SK-N-SH (cell line): ENCODE data around the gene RASSF1. TPM values are rescaled to one million over a fixed set of nuclear protein-coding genes. Genes with fewer than 3 reads are reported as not detected.
A peak's percentile ranks its signal among the peaks of the same experiment; 100 is the strongest.

ENCODE experiments used
- CTCF ChIA-PET: fragments of 300-600, 350-600 bp; formaldehyde crosslinking; extraction: SDS; loops from one replicate; lab custom pipeline; 2021; lab: Yijun Ruan, JAX
- POLR2A ChIA-PET: fragments of 350-600 bp; sonication (Branson Sonifier 250); formaldehyde crosslinking; extraction: SDS; loops from one replicate; lab custom pipeline; 2020; ENCODE audit warnings: antibody characterized with exemption, inconsistent platforms; lab: Yijun Ruan, JAX
- DNase-seq: peaks from one replicate; pipeline ENCODE4 v3.0.0; 2012
- H2AFZ ChIP-seq: fragments of 200-600 bp; sonication (generic); 2 replicates; pipeline ENCODE4 v1.8.1; 2016; ENCODE audit warnings: antibody characterized with exemption, mild to moderate bottlenecking, low read depth
- H3F3A ChIP-seq: fragments of 200-600 bp; sonication (generic); replicated peaks from 2 replicates; pipeline ENCODE3; 2016; ENCODE audit warnings: antibody characterized with exemption, mild to moderate bottlenecking; ENCODE audit not compliant: insufficient read depth
- H3K27ac ChIP-seq, 2 experiments: fragments of 200-500 bp in 1 of 2; fragments of 200-600 bp in 1 of 2; sonication (Bioruptor generic) in 1 of 2; sonication (generic), shearing (Covaris generic) in 1 of 2; 2 replicates each; pipeline versions ENCODE4 v1.5.1 to v1.6.1; 2014 to 2016; ENCODE audit warnings: low read depth in 2 of 2, inconsistent platforms in 1 of 2, low read length in 1 of 2, mild to moderate bottlenecking in 1 of 2, mixed read lengths in 1 of 2
- H3K27me3 ChIP-seq: fragments of 200-600 bp; sonication (generic), shearing (Covaris generic); 2 replicates; pipeline ENCODE4 v1.6.1; 2016; ENCODE audit warnings: mixed run types; ENCODE audit not compliant: insufficient read depth
- H3K36me3 ChIP-seq, 2 experiments: fragments of 200-500 bp in 1 of 2; fragments of 200-600 bp in 1 of 2; sonication (Bioruptor generic) in 1 of 2; sonication (generic) in 1 of 2; replicated peaks in 1 of 2; 2 replicates each; pipeline versions ENCODE3 to v1.5.1; 2014 to 2016; ENCODE audit warnings: low read length in 1 of 2, mild to moderate bottlenecking in 1 of 2; ENCODE audit not compliant: insufficient read depth in 2 of 2, control insufficient read depth in 1 of 2
- H3K4me1 ChIP-seq, 2 experiments: fragments of 200-500 bp in 1 of 2; fragments of 200-600 bp in 1 of 2; sonication (Bioruptor generic) in 1 of 2; sonication (generic), shearing (Covaris generic) in 1 of 2; 2 replicates each; pipeline versions ENCODE4 v1.5.1 to v1.6.1; 2014 to 2016; ENCODE audit warnings: low read depth in 1 of 2, low read length in 1 of 2, mixed run types in 1 of 2; ENCODE audit not compliant: insufficient read depth in 2 of 2, control insufficient read depth in 1 of 2
- H3K4me2 ChIP-seq: fragments of 200-600 bp; sonication (generic), shearing (Covaris generic); 2 replicates; pipeline ENCODE4 v1.6.1; 2017; ENCODE audit warnings: mixed run types
- H3K4me3 ChIP-seq, 2 experiments: fragments of 200-500 bp in 1 of 2; fragments of 200-600 bp in 1 of 2; sonication (Bioruptor generic) in 1 of 2; sonication (generic), shearing (Covaris generic) in 1 of 2; 2 replicates each; pipeline versions ENCODE4 v1.5.1 to v1.8.1; 2014 to 2016; ENCODE audit warnings: low read depth in 2 of 2, inconsistent platforms in 1 of 2, low read length in 1 of 2, mild to moderate bottlenecking in 1 of 2, mixed read lengths in 1 of 2, moderate library complexity in 1 of 2
- H3K79me2 ChIP-seq: fragments of 200-600 bp; sonication (generic); 2 replicates; pipeline ENCODE4 v1.8.1; 2017; ENCODE audit warnings: mild to moderate bottlenecking; ENCODE audit not compliant: insufficient read depth
- H3K9ac ChIP-seq: fragments of 200-600 bp; sonication (generic); 2 replicates; pipeline ENCODE4 v1.6.1; 2017; ENCODE audit warnings: mixed run types
- H3K9me2 ChIP-seq: fragments of 200-600 bp; sonication (generic); 2 replicates; pipeline ENCODE4 v1.6.1; 2017; ENCODE audit warnings: mixed run types
- H3K9me3 ChIP-seq: fragments of 200-600 bp; sonication (generic); 2 replicates; pipeline ENCODE4 v1.6.1; 2017; ENCODE audit warnings: mixed run types, mild to moderate bottlenecking, moderate library complexity
- H4K20me1 ChIP-seq: fragments of 200-600 bp; sonication (generic); 2 replicates; pipeline ENCODE4 v1.6.1; 2017; ENCODE audit warnings: mild to moderate bottlenecking, mixed run types; ENCODE audit not compliant: insufficient read depth
- CTCF ChIP-seq: fragments of 200-600 bp; sonication (generic); IDR thresholded peaks from 2 replicates; pipeline ENCODE4 v1.6.1; 2017; ENCODE audit warnings: antibody characterized with exemption, mild to moderate bottlenecking, moderate library complexity
- FOSL2 ChIP-seq: IDR thresholded peaks from 2 replicates; pipeline ENCODE4 v1.4.0; 2012; ENCODE audit warnings: low read depth, mild to moderate bottlenecking, moderate library complexity, borderline replicate concordance
- FOXJ3 ChIP-seq: sonication (generic); formaldehyde crosslinking; IDR thresholded peaks from 2 replicates; pipeline ENCODE4 v1.5.1; 2020; ENCODE audit warnings: mild to moderate bottlenecking, missing genetic modification reagents
- MAX ChIP-seq: IDR thresholded peaks from 2 replicates; pipeline ENCODE4 v1.4.0; 2012; ENCODE audit warnings: low read depth
- MXI1 ChIP-seq: IDR thresholded peaks from 2 replicates; pipeline ENCODE4 v1.6.1; 2012; ENCODE audit warnings: mild to moderate bottlenecking, low read depth, low read length, improper control_type of control experiment
- PBX3 ChIP-seq: IDR thresholded peaks from 2 replicates; pipeline ENCODE4; 2012
- RAD21 ChIP-seq: IDR thresholded peaks from 2 replicates; pipeline ENCODE4 v1.6.1; 2012; ENCODE audit warnings: mild to moderate bottlenecking, low read length
- SMC3 ChIP-seq: IDR thresholded peaks from 2 replicates; pipeline ENCODE4 v1.6.1; 2012; ENCODE audit warnings: low read depth, low read length, improper control_type of control experiment
- WGBS: methylation state at CpG from one replicate; pipeline ENCODE4 v1.1.6; 2017; ENCODE audit warnings: low lambda C conversion rate; 5-methylcytosine and 5-hydroxymethylcytosine counted together
- polyA plus RNA-seq, 3 experiments: library from polyadenylated mRNA; depleted of rRNA; stranded (reverse); fragments of >200 nt; gene quantifications; 2 replicates each; pipeline ENCODE4 v1.2.3, GENCODE V29; 2012

The RASSF1 gene
- polyA plus RNA-seq, 1 of the 3 experiments (the other 2 are of a cell fraction): 28.1 TPM

GRCh38 chr3:50357481-50357880, 16.8 kb upstream of the RASSF1 start:
- H3K36me3 ChIP-seq: peaks cover 21 to 45% of the 10 kb centered on the region in 2 experiments
- WGBS: 13% methylated on average over 1 of the region's 1 CpG
- peaks cover 68% of the 10 kb centered on the region for H3K79me2 ChIP-seq
- peak overlapping the region in 1 of 2 experiments; percentile 84; a peak in 2 of 4 replicates for H3K27ac ChIP-seq
- peaks cover 6% of the 10 kb centered on the region for H3F3A ChIP-seq
- no peaks in the 10 kb centered on the region for H3K9me3 ChIP-seq
- H3K4me1 ChIP-seq: peaks cover 8 to 52% of the 10 kb centered on the region in 2 experiments; a peak in 2 of 4 replicates
- H3K4me2 ChIP-seq: peak overlapping the region; percentile 94
- POLR2A ChIA-PET: interaction anchor here (1.5 to 2.1 kb wide), 2 partner anchors 12 to 34 kb away, joined by 5 to 9 read pairs; no protein-coding TSS in a partner anchor
- H3K9me2 ChIP-seq: no peaks in the 10 kb centered on the region
- no peaks in the 10 kb centered on the region for H3K27me3 ChIP-seq
- DNase-seq: no peak
- peak overlapping the region; percentile 87 for H3K9ac ChIP-seq
- H4K20me1 ChIP-seq: peaks cover 57% of the 10 kb centered on the region
- TF ChIP-seq FOSL2 (no peak), MXI1 (peak; percentile 29; the same call in 1 of the 2 replicates)
- H3K4me3 ChIP-seq: peak overlapping the region; percentile 77 to 95
- CTCF ChIA-PET: interaction anchor here (0.8 to 6.4 kb wide), 12 partner anchors 10 to 1032 kb away, joined by 3 to 57 read pairs (median 14); partner anchors contain the start of gene ZMYND10
- H2AFZ ChIP-seq: no peak overlapping the region

GRCh38 chr3:50356553-50356952, 15.9 kb upstream of the RASSF1 start:
- Histone ChIP-seq H3F3A (peaks cover 7% of the 10 kb centered on the region), H3K79me2 (peaks cover 77% of the 10 kb centered on the region), H3K36me3 (peaks cover 21 to 45% of the 10 kb centered on the region in 2 experiments), H3K9me2 (no peaks in the 10 kb centered on the region), H3K4me3 (peak overlapping the region; percentile 77 to 95), H3K4me2 (peak overlapping the region; percentile 94), H2AFZ (no peak overlapping the region), H3K9me3 (no peaks in the 10 kb centered on the region), H3K4me1 (peaks cover 13 to 56% of the 10 kb centered on the region in 2 experiments; a peak in 2 of 4 replicates), H4K20me1 (peaks cover 60% of the 10 kb centered on the region), H3K27me3 (no peaks in the 10 kb centered on the region), H3K27ac (peak overlapping the region in 1 of 2 experiments; percentile 84; a peak in 1 of 4 replicates), H3K9ac (peak overlapping the region; percentile 87; the same call in 1 of the 2 replicates)
- DNase-seq: no peak
- ChIA-PET POLR2A (interaction anchor here (0.9 to 4.6 kb wide), 5 partner anchors 9 to 70 kb away, joined by 3 to 13 read pairs (median 5); no protein-coding TSS in a partner anchor), CTCF (interaction anchor here (0.6 to 6.4 kb wide), 18 partner anchors 10 to 321 kb away, joined by 3 to 57 read pairs (median 6); partner anchors contain the start of gene ZMYND10)
- TF ChIP-seq MXI1 (peak; percentile 31; the same call in 1 of the 2 replicates), PBX3 (no peak)
- WGBS: 88% methylated on average over 2 of the region's 5 CpGs

GRCh38 chr3:50355829-50356552, 15.4 kb upstream of the RASSF1 start:
- 53% methylated on average over 4 of the region's 5 CpGs for WGBS
- Histone ChIP-seq H3K4me2 (peak overlapping the region; percentile 94), H3K27ac (peak overlapping the region in 1 of 2 experiments; percentile 29; a peak in 2 of 4 replicates), H3K27me3 (no peaks in the 10 kb centered on the region), H3K9me3 (no peaks in the 10 kb centered on the region), H3K36me3 (peaks cover 21 to 45% of the 10 kb centered on the region in 2 experiments), H2AFZ (no peak overlapping the region), H3K4me1 (peaks cover 16 to 61% of the 10 kb centered on the region in 2 experiments; a peak in 2 of 4 replicates), H3K9me2 (no peaks in the 10 kb centered on the region), H3F3A (peaks cover 7% of the 10 kb centered on the region), H4K20me1 (peaks cover 60% of the 10 kb centered on the region), H3K79me2 (peaks cover 82% of the 10 kb centered on the region), H3K9ac (no peak overlapping the region; the same call in 1 of the 2 replicates), H3K4me3 (peak overlapping the region; percentile 77 to 95)
- TF ChIP-seq MAX (no peak), SMC3 (peak; percentile 50; the same call in 1 of the 2 replicates), CTCF (0 out of 2 replicates have a peak, but pooled peaks have one; percentile 16), RAD21 (peak; percentile 66), FOXJ3 (CRISPR knock-in tag) (no peak)
- ChIA-PET POLR2A (interaction anchor here (0.9 to 4.6 kb wide), 5 partner anchors 8 to 71 kb away, joined by 3 to 13 read pairs (median 5); no protein-coding TSS in a partner anchor), CTCF (interaction anchor here (0.6 to 6.4 kb wide), 22 partner anchors 9 to 321 kb away, joined by 3 to 57 read pairs (median 6); partner anchors contain the start of gene ZMYND10)
- no peak for DNase-seq
